ENCODE data around the gene MACROD2. TPM values are rescaled to one million over a fixed set of nuclear protein-coding genes. Genes with fewer than 3 reads are reported as not detected.

MACROD2 gene
- total and polyA plus RNA-seq, 2 of the 4 experiments (the other 2 are of a cell fraction), result not detected

DNA sequence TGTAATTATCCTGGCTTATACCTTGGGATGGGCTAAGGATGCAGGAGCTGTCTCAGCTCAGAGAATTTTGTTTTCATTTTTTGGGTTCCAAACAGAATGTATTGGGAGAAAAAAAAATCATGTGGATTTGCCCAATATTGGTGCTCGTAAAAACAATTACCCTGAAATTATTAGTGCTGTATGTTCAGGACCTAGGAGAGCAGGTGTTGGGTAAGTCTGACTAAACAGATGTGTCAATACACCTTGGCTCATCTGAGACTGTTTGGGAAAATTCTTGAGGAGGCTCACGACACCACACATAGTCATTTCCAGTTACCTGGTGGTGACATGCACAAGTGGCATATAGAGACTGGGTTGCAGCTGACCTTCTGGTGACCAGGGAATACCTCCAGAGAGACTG lies 1144.2 kb downstream of the MACROD2 start:
- ChIA-PET POLR2A (ENCODE audit: unreplicated experiment) (no interaction called here), CTCF (interaction anchor here (0.7 kb wide), 1 partner anchor 756 kb away, joined by 3 read pairs; no protein-coding TSS in a partner anchor)
- no peaks in the 10 kb centered on the region for H3K36me3 ChIP-seq (ENCODE audit: control insufficient read depth, insufficient read depth, low read length)
- H3K4me1 ChIP-seq (ENCODE audit: control insufficient read depth, insufficient read depth, low read length), result no peaks in the 10 kb centered on the region
- BruUV-seq (replicated peaks), result no TSS peak
- TF ChIP-seq ELK1 (IDR thresholded peaks at IDR 0.05; ENCODE audit: borderline replicate concordance, low read depth, low read length) (no peak), MXI1 (IDR thresholded peaks at IDR 0.05; ENCODE audit: borderline replicate concordance, low read depth, low read length) (no peak)
- dilution Hi-C loops (cut with HindIII; ENCODE audit: low sequenced_read_pairs, unreplicated experiment), result no loop called here
- no peak overlapping the region for H3K4me3 ChIP-seq (ENCODE audit: insufficient read depth, low read depth, low read length)
- no peak overlapping the region for H2AFZ ChIP-seq (replicated peaks; ENCODE audit: low read length, poor library complexity)
- H2AK5ac ChIP-seq (ENCODE audit: low read depth, low read length), result no peak overlapping the region
- no peak overlapping the region for H3K23ac ChIP-seq (ENCODE audit: low read depth, low read length)
- no peak overlapping the region for H2BK120ac ChIP-seq (ENCODE audit: low read depth, low read length)
- no peak overlapping the region for H3K56ac ChIP-seq (ENCODE audit: extremely low read depth, insufficient read depth, low read length)
- H3K27me3 ChIP-seq (ENCODE audit: control insufficient read depth, insufficient read depth, low read length), result no peaks in the 10 kb centered on the region
- H3K14ac ChIP-seq (replicated peaks; ENCODE audit: low read depth, low read length), result no peak overlapping the region
- H3K4me2 ChIP-seq (ENCODE audit: low read depth, low read length), result no peak overlapping the region
- H4K8ac ChIP-seq (ENCODE audit: low read depth in 2 of 2, low read length in 2 of 2), result no peak overlapping the region
- H3K79me1 ChIP-seq (ENCODE audit: low read depth in 1 of 2, low read length in 2 of 2), result no peaks in the 10 kb centered on the region
- in situ Hi-C loops (cut with MboI; ENCODE audit: low sequenced_read_pairs), result no loop called here
- WGBS, 2 experiments (ENCODE audit: extremely low coverage in 2 of 2, insufficient read length in 1 of 2), result no CpG with 5 or more reads among the region's 2 CpGs
- H3K4ac ChIP-seq (ENCODE audit: low read depth, low read length), result no peak overlapping the region
- no peaks in the 10 kb centered on the region for H3K9me1 ChIP-seq (ENCODE audit: insufficient read depth, low read length)
- no peak overlapping the region for H2BK5ac ChIP-seq (ENCODE audit: low read depth, low read length, poor library complexity, severe bottlenecking)
- H4K91ac ChIP-seq (ENCODE audit: insufficient read depth, low read depth, low read length), result no peak overlapping the region
- intact Hi-C loops (cut with micrococcal nuclease), result no loop called here
- no peak overlapping the region for H2AK9ac ChIP-seq (replicated peaks; ENCODE audit: low read depth, low read length, poor library complexity)
- no peak overlapping the region for H3K27ac ChIP-seq (ENCODE audit: insufficient read depth, low read length)
- no peak overlapping the region for H2BK15ac ChIP-seq (ENCODE audit: low read depth, low read length)
- DNase-seq (no peak), ATAC-seq (ENCODE audit: low read depth) (no peak)
- no peaks in the 10 kb centered on the region for H4K20me1 ChIP-seq (ENCODE audit: insufficient read depth, low read length)
- H3K9ac ChIP-seq (ENCODE audit: low read depth, low read length), result no peak overlapping the region
- no peak overlapping the region for H3K18ac ChIP-seq (ENCODE audit: low read depth, low read length)
- H3K9me3 ChIP-seq (ENCODE audit: control insufficient read depth, insufficient read depth, low read length), result peaks cover 2% of the 10 kb centered on the region
- no peak overlapping the region for H4K5ac ChIP-seq (ENCODE audit: low read depth, low read length)
- H2BK20ac ChIP-seq (ENCODE audit: low read depth, low read length), result no peak overlapping the region

Measured in IMR-90 (cell line).